ENCODE results near the gene AKR1D1.
"Not testable (repeated sequence)": the region's sequence is repeated elsewhere in the genome, so short reads cannot be mapped to it uniquely, and the experiment has no call there.

AKR1D1 gene

GRCh38 chr7:138074540-138074939, 1.7 kb upstream of the AKR1D1 start:
- DNase-seq, result no peak

DNA sequence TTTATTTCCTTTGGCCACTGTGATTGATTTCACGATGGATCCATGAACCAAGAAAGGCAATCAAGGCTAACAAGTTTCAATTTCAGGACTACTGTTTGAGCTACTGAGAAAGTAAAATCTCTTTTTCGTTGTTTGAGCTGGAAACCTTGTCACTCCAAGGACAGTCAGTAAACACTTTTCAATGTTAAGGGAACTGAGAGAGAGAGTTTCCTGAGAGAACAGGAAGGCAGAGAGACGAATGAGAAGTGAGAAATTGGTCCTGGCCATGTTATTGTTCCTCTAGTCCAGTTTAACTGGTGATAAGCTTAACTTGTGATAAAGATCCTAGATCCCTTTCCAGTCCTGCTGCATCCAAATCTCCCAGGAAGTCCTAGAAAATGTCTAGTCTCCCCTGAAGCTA, 909 bp upstream of the AKR1D1 start:
- no peak for DNase-seq

DNA sequence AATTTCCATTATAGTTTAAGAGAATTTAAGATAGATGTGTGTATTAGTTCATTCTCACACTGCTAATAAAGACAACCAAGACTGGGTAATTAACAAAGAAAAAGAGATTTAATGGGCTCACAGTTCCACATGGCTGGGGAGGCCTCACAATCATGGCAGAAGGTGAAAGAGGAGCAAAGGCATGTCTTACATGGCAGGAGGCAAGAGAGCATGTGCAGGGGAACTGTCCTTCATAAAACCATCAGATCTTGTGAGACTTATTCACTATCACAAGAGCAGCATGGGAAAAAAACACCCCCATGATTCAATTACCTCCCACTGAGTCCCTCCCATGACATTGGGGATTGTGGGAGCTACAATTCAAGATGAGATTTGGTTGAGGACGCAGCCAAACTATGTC, 473 bp upstream of the AKR1D1 start:
- not testable (repeated sequence) for DNase-seq

- no peak for DNase-seq
These were observed 1.6 kb downstream of the AKR1D1 start for GRCh38 chr7:138077809-138078208.

DNA sequence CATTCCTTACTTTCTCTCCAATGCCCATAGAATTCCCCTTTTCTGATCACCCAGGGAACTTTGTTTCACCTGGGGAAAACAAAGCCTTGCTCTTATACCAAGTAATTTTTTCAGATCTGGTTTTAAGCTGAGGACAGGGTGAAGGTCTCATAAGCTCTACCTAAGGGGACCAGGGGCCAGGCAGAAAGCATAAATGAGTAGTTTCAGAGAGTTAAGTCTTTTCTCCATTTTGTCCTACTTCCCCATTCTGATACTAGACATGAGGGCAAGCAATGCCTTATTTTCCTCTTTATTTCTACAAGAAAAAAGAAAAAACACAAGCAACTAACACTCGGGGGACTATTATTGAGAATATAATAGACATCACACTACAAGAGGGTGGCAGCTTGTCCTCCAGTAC, 2.9 kb downstream of the AKR1D1 start:
- no peak for DNase-seq

DNA sequence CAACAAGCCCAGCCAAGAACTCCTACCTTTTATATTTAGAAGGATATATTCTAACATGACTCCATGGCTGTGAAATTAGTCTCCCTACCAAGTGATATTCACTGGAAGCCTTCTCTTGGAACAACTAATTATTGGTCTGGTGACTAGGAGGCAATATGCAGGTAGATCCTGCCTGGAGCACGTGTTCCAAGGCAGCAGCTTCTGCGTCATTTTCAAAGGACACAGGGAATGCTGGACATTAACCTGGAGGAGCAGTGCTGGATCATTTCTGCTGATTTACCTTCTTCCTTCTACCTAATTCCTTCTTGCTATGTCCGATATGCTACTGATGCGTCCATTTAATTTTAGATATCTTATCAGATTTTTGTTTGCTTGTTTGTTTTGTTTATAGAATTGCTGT, 5.6 kb downstream of the AKR1D1 start:
- no peak for DNase-seq

DNA sequence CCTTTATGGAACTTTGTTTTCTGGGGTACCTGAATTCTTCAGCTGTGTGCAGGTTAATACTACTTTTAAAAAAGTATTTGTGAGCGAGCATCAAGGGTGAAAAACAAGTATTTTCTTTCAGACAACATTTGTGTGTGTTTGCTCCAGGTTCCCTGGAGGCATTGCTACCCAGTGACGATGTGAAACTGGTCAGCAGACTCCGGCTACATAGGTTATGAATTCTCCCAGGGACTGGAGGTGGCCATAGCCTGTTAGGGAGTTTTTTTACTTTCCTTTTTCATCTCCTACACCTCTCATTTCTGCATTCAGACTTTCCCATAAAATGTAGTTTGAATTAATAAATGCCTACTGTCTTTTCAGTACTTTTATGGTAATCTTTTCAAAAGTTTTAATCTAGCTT, 7.6 kb downstream of the AKR1D1 start:
- no peak for DNase-seq

DNA sequence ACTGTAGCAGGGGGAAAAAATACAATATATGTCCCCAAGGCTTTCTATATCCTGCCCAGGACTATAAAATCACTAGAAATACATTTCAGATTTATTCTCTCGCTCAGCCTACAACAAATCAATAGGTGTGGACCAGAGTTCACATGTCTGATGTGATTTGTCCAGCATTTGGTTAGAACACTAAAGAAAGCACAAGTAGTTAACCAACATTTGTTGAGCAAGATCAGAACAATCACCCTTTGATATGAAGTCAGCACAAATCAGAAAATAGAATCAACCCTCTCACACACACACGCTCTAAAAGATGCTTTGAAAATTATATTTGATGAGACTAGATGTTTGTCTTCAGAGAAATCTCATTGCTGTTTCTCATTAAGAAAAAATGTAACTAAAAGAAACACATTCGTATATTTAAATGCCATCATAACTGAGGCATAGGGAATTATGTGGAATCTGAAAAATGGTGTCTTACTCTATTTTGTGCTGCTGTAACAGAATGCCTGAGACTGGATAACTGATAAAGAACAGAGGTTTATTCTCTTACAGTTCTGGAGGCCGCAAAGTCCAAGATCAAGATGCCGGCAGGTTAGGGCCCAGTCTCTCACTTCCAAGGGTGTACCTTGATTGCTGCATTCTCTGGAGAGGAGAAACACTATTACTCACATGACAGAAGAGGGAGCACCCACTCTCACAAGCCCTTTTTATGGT, 10.5 kb downstream of the AKR1D1 start:
- DNase-seq, result no peak

- DNase-seq, result no peak
These were observed 13.0 kb downstream of the AKR1D1 start for GRCh38 chr7:138089080-138089901.

GRCh38 chr7:138091032-138091431, 14.8 kb downstream of the AKR1D1 start:
- DNase-seq, result no peak

- DNase-seq, result not testable (repeated sequence)
These were observed 15.6 kb downstream of the AKR1D1 start for GRCh38 chr7:138091840-138092239.

GRCh38 chr7:138092486-138093028, 16.3 kb downstream of the AKR1D1 start:
- DNase-seq, result no peak

DNA sequence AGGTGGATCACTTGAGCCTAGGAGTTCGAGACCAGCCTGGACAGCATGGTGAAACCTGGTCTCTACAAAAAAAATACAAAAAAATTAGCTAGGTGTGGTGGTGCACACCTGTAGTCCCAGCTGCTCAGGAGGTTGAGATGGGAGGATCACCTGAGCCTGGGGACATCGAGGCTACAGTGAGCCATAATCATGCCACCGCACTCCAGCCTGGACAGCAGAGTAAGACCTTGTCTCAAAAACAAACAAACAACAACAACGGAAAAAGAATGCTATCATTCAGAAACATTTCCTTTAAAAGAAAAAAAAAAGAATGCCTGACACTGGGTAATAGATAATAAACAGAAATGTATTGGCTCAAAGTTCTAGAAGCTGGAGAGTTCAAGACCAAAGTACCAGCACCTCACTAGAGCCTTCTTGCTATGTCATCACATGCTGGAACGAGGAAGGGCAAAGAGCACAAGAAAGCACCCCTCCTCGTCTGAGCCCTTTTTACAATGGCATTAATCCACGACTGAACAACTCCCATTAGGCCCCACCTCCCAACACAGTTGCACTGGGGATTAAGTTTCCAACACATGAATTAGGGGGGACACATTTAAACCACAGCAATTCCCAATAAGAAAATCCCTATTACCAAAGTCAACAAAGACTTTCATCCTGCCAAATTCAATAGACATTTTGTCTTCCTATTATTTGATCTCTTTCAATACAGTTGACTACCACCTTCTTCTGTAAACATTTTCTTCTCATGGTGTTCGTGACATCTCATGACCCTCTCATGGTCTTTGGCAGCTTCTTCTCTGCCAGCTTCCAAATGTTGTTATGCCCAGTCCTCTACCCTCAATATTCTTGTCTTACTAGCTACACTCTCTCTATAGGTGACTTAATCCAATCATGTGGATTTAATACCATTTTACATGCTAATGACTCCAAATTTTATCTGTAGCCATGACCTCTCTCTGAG, 20.0 kb downstream of the AKR1D1 start:
- no peak for DNase-seq

DNA sequence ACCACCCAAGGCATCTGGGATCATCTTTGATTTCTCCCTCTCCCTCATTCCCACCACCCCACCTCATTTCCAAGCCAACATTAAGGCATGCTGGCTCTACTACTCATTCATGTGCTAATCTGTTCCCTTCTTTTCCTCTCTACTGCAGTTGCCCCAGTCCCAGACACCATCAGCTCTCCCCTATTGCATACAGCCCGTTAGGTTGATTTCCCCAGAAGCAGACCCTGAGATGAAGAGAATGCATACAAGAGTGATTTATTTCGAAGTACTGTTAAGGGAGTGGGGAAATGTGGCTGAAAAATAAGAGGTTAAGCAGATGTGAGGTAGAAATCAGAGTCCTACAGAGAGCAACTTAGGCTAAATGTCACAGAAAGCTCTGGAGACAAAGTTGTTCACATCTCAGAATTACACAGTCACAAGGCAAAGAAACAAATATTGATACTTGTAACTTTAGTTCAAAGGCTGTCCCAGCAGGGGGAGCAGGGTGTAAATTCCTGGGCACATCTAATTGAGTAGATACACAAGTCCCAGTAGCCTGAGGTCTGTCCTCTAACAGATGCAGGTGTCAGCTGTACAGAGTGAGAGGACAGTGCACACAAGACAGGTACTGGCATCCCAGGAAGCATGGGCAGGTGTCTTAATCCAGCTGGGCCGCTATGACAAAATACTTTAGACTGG, 20.9 kb downstream of the AKR1D1 start:
- DNase-seq, result no peak

DNA sequence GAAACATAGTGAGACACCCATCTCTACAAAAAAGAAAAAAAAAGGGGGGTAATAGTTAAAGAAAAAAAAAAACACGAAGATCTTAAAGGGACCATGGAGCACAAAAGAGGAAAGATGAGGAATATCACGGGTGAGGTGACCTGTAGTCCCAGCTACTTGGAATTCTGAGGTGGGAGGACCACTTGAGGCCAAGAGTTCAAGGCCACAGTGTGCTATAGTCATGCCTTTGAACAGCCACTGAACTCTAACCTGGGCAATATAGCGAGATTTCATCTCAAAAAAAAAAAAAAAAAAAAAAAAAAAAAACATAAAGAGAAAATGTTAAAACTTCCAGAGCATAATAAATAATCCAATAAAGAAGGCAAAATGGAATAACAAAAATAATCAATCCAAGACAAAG, 23.6 kb downstream of the AKR1D1 start:
- no peak for DNase-seq

GRCh38 chr7:138105221-138105620, 29.0 kb downstream of the AKR1D1 start:
- no peak for DNase-seq

DNA sequence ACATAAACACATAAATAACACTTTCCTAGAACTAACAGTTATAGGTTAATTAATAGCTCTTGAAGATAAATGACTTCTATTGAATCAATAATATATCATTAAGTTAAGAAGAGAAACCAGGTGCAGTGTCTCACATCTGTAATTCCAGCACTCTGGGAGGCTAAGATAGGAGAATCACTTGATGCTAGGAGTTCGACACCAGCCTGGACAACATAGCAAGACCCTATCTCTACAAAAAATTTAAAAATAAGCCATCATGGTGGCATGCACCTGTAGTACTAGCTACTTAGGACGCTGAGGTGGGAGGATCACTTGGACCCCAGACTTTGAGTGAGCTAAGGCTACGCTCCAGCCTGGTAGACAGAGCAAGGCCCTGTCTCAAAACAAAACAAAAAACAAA, 38.8 kb downstream of the AKR1D1 start:
- no peak for DNase-seq

GRCh38 chr7:138116141-138116540, 39.9 kb downstream of the AKR1D1 start:
- no peak for DNase-seq

DNA sequence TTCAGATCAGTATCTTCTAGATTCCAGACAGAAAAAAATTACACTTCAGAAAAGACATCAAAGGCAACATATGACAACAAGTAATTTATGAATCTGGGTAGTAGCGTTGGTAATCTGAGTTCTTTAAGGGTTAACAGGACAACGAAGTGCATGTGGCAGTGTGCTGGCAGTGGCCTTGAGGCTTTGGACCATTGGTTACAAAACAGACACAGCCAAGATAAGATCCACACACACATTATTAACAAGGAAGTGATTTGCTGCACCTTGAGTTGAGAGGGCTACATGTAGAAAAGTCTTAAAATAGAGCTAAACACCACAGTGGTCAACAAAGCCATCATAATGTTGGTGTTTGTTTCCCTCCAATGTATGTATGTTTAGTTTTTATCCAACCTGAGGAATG, 40.6 kb downstream of the AKR1D1 start:
- DNase-seq, result no peak

DNA sequence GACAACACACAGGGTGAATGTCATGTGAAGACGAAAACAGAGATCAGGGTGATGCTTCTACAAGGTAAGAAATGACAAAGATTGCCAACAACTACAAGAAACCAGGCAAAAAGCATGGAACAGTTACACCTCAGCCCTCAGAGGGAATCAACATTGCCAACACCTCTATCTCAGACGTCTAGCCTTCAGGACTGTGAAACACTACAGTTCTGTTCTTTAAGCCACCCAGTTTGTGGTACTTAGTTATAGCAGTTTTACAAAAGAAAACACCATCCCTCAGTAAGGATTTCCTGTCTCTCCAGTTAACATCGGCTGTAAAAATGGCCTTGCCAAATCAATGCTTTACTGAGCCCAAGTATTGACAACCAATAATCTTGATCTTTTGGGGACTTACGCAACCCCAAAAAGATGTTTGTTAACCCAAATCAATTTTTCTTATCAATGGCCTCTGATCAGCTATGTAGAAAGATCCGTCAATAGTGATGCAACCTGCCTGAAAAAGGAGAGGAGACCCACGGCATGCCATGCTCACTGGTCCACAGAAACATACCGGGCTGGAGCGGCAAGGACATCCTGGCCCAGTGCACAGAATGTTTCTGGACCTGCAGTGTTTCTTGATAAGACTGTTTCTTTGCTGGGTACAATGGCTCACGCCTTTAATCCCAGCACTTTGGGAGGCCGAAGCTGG, 44.0 kb downstream of the AKR1D1 start:
- DNase-seq, result no peak

GRCh38 chr7:138122162-138122561, 45.9 kb downstream of the AKR1D1 start:
- DNase-seq, result no peak

- no peak for DNase-seq
These were observed 48.9 kb downstream of the AKR1D1 start for GRCh38 chr7:138125119-138125518.

Measured in GF-D8 (cell line).